Superior temporal gyrus (tissue), 1 donor: ENCODE data around the gene SORBS1.
A peak's percentile ranks its signal among the peaks of the same experiment; 100 is the strongest.

ENCODE experiments used
- DNase-seq: peaks from one replicate; pipeline ENCODE4 v3.0.0-alpha.2; 2016; ENCODE audit errors: extremely low spot score

The SORBS1 gene

GRCh38 chr10:95516774-95517373 lies 44.3 kb downstream of the SORBS1 start:
- no peak for DNase-seq

GRCh38 chr10:95513941-95514392 lies 47.2 kb downstream of the SORBS1 start:
- DNase-seq: peak; percentile 88

GRCh38 chr10:95513008-95513589 lies 48.1 kb downstream of the SORBS1 start:
- no peak for DNase-seq

GRCh38 chr10:95511314-95511713 lies 49.9 kb downstream of the SORBS1 start:
- no peak for DNase-seq

GRCh38 chr10:95509251-95509650 lies 51.9 kb downstream of the SORBS1 start:
- no peak for DNase-seq

GRCh38 chr10:95508730-95509129 lies 52.4 kb downstream of the SORBS1 start:
- no peak for DNase-seq

- no peak for DNase-seq
Observed at GRCh38 chr10:95506056-95506737, 55.0 kb downstream of the SORBS1 start.

- no peak for DNase-seq
Observed at GRCh38 chr10:95505641-95506040, 55.5 kb downstream of the SORBS1 start.

- DNase-seq: no peak
Observed at GRCh38 chr10:95505084-95505610, 56.0 kb downstream of the SORBS1 start.

- DNase-seq: peak; percentile 50
Observed at GRCh38 chr10:95504246-95504691, 56.9 kb downstream of the SORBS1 start.

GRCh38 chr10:95503526-95503925 lies 57.6 kb downstream of the SORBS1 start:
- DNase-seq: no peak

GRCh38 chr10:95503001-95503400 lies 58.2 kb downstream of the SORBS1 start:
- no peak for DNase-seq

GRCh38 chr10:95502377-95502776 lies 58.8 kb downstream of the SORBS1 start:
- DNase-seq: no peak

GRCh38 chr10:95501203-95502094 lies 59.7 kb downstream of the SORBS1 start:
- peak; percentile 25 for DNase-seq

- DNase-seq: peak; percentile 27
Observed at GRCh38 chr10:95500649-95501048, 60.5 kb downstream of the SORBS1 start.

- no peak for DNase-seq
Observed at GRCh38 chr10:95500097-95500496, 61.1 kb downstream of the SORBS1 start.

GRCh38 chr10:95499482-95499989 lies 61.6 kb downstream of the SORBS1 start:
- no peak for DNase-seq

- no peak for DNase-seq
Observed at GRCh38 chr10:95496951-95497350, 64.2 kb downstream of the SORBS1 start.

- peak; percentile 47 for DNase-seq
Observed at GRCh38 chr10:95496246-95496911, 64.8 kb downstream of the SORBS1 start.

- DNase-seq: no peak
Observed at GRCh38 chr10:95493862-95494261, 67.3 kb downstream of the SORBS1 start.

GRCh38 chr10:95487994-95488393 lies 73.2 kb downstream of the SORBS1 start:
- no peak for DNase-seq
